Stimulated activated CD8-positive, alpha-beta memory T cell treated with anti-CD3 and anti-CD28 coated beads, Interleukin-2, amount 100 ng/mL, for 1 hour (primary cell): ENCODE measurements around the gene CD59.
"Not testable (repeated sequence)": the region's sequence is repeated elsewhere in the genome, so short reads cannot be mapped to it uniquely, and the experiment has no call there.

ENCODE experiments used
- DNase-seq, 2 donors: peaks; one replicate each; pipeline ENCODE4 v3.0.0-alpha.2; 2020; ENCODE audit warnings: low read depth in 2 of 2

The CD59 gene

GRCh38 chr11:33694346-33695050 lies 41.7 kb downstream of the CD59 start:
- no peak for DNase-seq

GRCh38 chr11:33692541-33692940 lies 43.7 kb downstream of the CD59 start:
- DNase-seq: no peak

GRCh38 chr11:33692013-33692504 lies 44.2 kb downstream of the CD59 start:
- DNase-seq: no peak

- DNase-seq: no peak
These were observed 45.0 kb downstream of the CD59 start for GRCh38 chr11:33691066-33691864.

- no peak for DNase-seq
These were observed 45.7 kb downstream of the CD59 start for GRCh38 chr11:33690290-33691065.

GRCh38 chr11:33689501-33689900 lies 46.7 kb downstream of the CD59 start:
- DNase-seq: no peak

GRCh38 chr11:33689085-33689484 lies 47.1 kb downstream of the CD59 start:
- DNase-seq: no peak

GRCh38 chr11:33687733-33688479 lies 48.3 kb downstream of the CD59 start:
- no peak for DNase-seq

GRCh38 chr11:33685082-33685481 lies 51.1 kb downstream of the CD59 start:
- DNase-seq: no peak

- DNase-seq: no peak
These were observed 52.1 kb downstream of the CD59 start for GRCh38 chr11:33684003-33684706.

- no peak for DNase-seq
These were observed 53.8 kb downstream of the CD59 start for GRCh38 chr11:33682446-33682845.

- no peak for DNase-seq
These were observed 54.2 kb downstream of the CD59 start for GRCh38 chr11:33682019-33682418.

- DNase-seq: not testable (repeated sequence)
These were observed 57.6 kb downstream of the CD59 start for GRCh38 chr11:33678616-33679015.

- DNase-seq: no peak
These were observed 62.0 kb downstream of the CD59 start for GRCh38 chr11:33674035-33674814.

GRCh38 chr11:33672273-33672672 lies 64.0 kb downstream of the CD59 start:
- DNase-seq: no peak

- DNase-seq: no peak
These were observed 65.8 kb downstream of the CD59 start for GRCh38 chr11:33670250-33671011.

GRCh38 chr11:33669598-33670249 lies 66.5 kb downstream of the CD59 start:
- DNase-seq: no peak

GRCh38 chr11:33668951-33669596 lies 67.1 kb downstream of the CD59 start:
- DNase-seq: no peak
